Panc1 (cell line): ENCODE data around the gene ANKRD10. TPM values are rescaled to one million over a fixed set of nuclear protein-coding genes. Genes with fewer than 3 reads are reported as not detected.

ENCODE experiments used
- ATAC-seq: fragments of 200-7000 bp; cut with Tn5 transposase; 2 replicates; pipeline ENCODE4 v1.9.1; 2020; ENCODE audit warnings: mild to moderate bottlenecking, moderate library complexity
- BruUV-seq: library from RNA; stranded (reverse); fragments of 400-500 nt; replicated peaks from 2 replicates; lab custom pipeline; 2021; lab: Mats Ljungman, UMichigan
- CTCF ChIA-PET: fragments of 300-600 bp; sonication (Branson Sonifier 250); formaldehyde crosslinking; loops from one replicate; lab custom pipeline; 2022; ENCODE audit warnings: antibody characterized with exemption; lab: Charles Lee
- POLR2A ChIA-PET: fragments of 300-600 bp; sonication (Branson Sonifier 250); formaldehyde crosslinking; loops from one replicate; lab custom pipeline; 2022; ENCODE audit warnings: antibody characterized with exemption; lab: Charles Lee
- DNase-seq: peaks from one replicate; pipeline ENCODE4 v3.0.0-alpha.2; 2010; ENCODE audit warnings: low read depth, low spot score
- H3K27ac ChIP-seq: 2 replicates; pipeline ENCODE4 v1.5.1; 2011; ENCODE audit warnings: mild to moderate bottlenecking, low read length, inconsistent platforms
- H3K27me3 ChIP-seq: fragments of 200-500 bp; sonication (Bioruptor generic); 2 replicates; pipeline ENCODE4 v1.6.0; 2014; ENCODE audit warnings: low read length, inconsistent platforms; ENCODE audit not compliant: control insufficient read depth, insufficient read depth
- H3K36me3 ChIP-seq: fragments of 200-500 bp; sonication (Bioruptor generic); 2 replicates; pipeline ENCODE4 v1.5.1; 2014; ENCODE audit warnings: inconsistent platforms, mild to moderate bottlenecking, low read length, moderate library complexity; ENCODE audit not compliant: control insufficient read depth, insufficient read depth
- H3K4me1 ChIP-seq: 2 replicates; pipeline ENCODE4 v1.5.1; 2011; ENCODE audit warnings: inconsistent platforms, mild to moderate bottlenecking, low read length, moderate library complexity; ENCODE audit not compliant: control insufficient read depth, insufficient read depth
- H3K4me3 ChIP-seq, 2 experiments: 2 replicates each; pipeline ENCODE4 v1.5.1; 2011 to 2012; ENCODE audit warnings: low read depth in 2 of 2, low read length in 2 of 2, mild to moderate bottlenecking in 2 of 2, inconsistent platforms in 1 of 2, moderate library complexity in 1 of 2
- H3K9me3 ChIP-seq: fragments of 200-500 bp; sonication (Bioruptor generic); 2 replicates; pipeline ENCODE4 v1.5.1; 2014; ENCODE audit warnings: low read depth, mild to moderate bottlenecking, inconsistent platforms, low read length, moderate library complexity; ENCODE audit not compliant: control insufficient read depth, insufficient read depth
- POLR2AphosphoS5 ChIP-seq: IDR thresholded peaks from 2 replicates; pipeline ENCODE4 v1.6.1; 2012; ENCODE audit warnings: mild to moderate bottlenecking, low read depth, low read length, moderate library complexity
- SIN3A ChIP-seq: IDR thresholded peaks from 2 replicates; pipeline ENCODE4 v1.6.1; 2012; ENCODE audit warnings: low read depth, mild to moderate bottlenecking, low read length, moderate library complexity, borderline replicate concordance; ENCODE audit not compliant: insufficient read depth
- TCF7L2 ChIP-seq: IDR thresholded peaks from 2 replicates; pipeline ENCODE4 v1.6.1; 2011; ENCODE audit warnings: mild to moderate bottlenecking, low read depth, low read length, inconsistent platforms
- in situ Hi-C: cut with HindIII; loops from 2 replicates; pipeline ENCODE4 v1.10.0; 2016; ENCODE audit warnings: low sequenced_read_pairs, low pct_unique_long_range_greater_than_20kb
- intact Hi-C: fragments of 100-400 bp; cut with micrococcal nuclease; formaldehyde crosslinking; loops from one replicate; pipeline ENCODE4 v1.10.0; 2022; ENCODE audit not compliant: unreplicated experiment
- total RNA-seq: library from RNA; stranded (reverse); gene quantifications from one replicate; pipeline ENCODE4 v1.2.1, GENCODE V29; 2021; ENCODE audit not compliant: unreplicated experiment
- TF ChIP-seq, protein P1 (sequence below): fragments of 450-650 bp; IDR thresholded peaks from 2 replicates; pipeline ENCODE4 v1.5.1; 2017; ENCODE audit warnings: mild to moderate bottlenecking
- TF ChIP-seq, protein P2 (sequence below), 2 experiments: IDR thresholded peaks; 2 replicates each; pipeline ENCODE4 v1.6.1; 2011 to 2012; ENCODE audit warnings: low read depth in 2 of 2, control low read depth in 1 of 2, low read length in 1 of 2, mild to moderate bottlenecking in 1 of 2, moderate library complexity in 1 of 2; ENCODE audit not compliant: insufficient read depth in 1 of 2

ANKRD10 gene
- total RNA-seq, 1 experiment from 2014 or later: 76.8 TPM

DNA sequence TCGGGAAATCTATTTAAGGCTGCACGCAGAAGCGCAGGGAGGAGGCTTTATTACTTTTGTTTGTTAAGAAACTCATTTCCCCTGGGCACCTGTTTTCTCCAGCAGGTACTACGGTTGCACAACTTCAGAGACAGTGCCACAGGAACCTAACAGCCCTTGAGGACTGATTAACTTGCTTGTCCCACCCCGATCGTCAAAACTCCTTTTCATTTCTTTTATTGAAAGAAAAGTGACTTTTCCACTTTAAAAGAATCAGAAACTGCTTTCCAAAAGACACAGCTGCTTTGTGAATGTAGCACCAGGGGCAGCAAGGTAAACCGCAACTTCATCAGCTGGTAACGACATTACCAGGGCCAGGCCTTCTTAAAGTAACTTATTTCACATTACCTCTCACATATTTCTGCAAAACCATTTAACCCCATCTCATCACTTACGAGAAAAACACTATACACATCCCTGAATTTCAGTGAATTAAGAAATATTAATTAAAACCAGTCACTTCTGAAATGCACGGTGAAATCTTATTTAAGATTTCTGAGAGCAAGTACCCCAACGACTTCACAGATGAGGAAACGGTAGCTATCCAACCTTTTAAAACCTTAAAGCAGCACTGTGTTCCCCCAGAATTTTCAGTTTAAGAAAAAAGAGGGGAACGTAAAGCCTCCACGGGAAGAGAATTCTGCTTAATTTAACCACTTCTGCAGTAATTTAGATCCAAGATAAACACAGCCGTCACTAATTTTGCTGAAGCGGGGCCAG lies 1.4 kb downstream of the ANKRD10 start:
- intact Hi-C loops (loop anchor here (10.0 kb wide), 1 partner anchor 301 kb away; no protein-coding TSS in a partner anchor), in situ Hi-C loops (no loop called here)
- Histone ChIP-seq H3K4me3 (peak overlapping the region; percentile 63 to 81), H3K27ac (peak overlapping the region; percentile 94), H3K4me1 (peaks cover 37% of the 10 kb centered on the region), H3K9me3 (no peaks in the 10 kb centered on the region), H3K27me3 (no peaks in the 10 kb centered on the region), H3K36me3 (no peaks in the 10 kb centered on the region; the same call in 1 of the 2 replicates)
- CTCF ChIA-PET: interaction anchor here (0.9 kb wide), 1 partner anchor 154 kb away, joined by 3 read pairs; no protein-coding TSS in a partner anchor
- ATAC-seq: no peak
- no peak for DNase-seq
- POLR2A ChIA-PET: interaction anchor here (0.7 kb wide), 1 partner anchor 11 kb away, joined by 3 read pairs; no protein-coding TSS in a partner anchor
- BruUV-seq: TSS peak; percentile 63
- no peak for TF ChIP-seq TCF7L2
- TF ChIP-seq, protein P1, sequence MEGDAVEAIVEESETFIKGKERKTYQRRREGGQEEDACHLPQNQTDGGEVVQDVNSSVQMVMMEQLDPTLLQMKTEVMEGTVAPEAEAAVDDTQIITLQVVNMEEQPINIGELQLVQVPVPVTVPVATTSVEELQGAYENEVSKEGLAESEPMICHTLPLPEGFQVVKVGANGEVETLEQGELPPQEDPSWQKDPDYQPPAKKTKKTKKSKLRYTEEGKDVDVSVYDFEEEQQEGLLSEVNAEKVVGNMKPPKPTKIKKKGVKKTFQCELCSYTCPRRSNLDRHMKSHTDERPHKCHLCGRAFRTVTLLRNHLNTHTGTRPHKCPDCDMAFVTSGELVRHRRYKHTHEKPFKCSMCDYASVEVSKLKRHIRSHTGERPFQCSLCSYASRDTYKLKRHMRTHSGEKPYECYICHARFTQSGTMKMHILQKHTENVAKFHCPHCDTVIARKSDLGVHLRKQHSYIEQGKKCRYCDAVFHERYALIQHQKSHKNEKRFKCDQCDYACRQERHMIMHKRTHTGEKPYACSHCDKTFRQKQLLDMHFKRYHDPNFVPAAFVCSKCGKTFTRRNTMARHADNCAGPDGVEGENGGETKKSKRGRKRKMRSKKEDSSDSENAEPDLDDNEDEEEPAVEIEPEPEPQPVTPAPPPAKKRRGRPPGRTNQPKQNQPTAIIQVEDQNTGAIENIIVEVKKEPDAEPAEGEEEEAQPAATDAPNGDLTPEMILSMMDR: no peak
- no peak for TF ChIP-seq POLR2AphosphoS5
- TF ChIP-seq, protein P2, sequence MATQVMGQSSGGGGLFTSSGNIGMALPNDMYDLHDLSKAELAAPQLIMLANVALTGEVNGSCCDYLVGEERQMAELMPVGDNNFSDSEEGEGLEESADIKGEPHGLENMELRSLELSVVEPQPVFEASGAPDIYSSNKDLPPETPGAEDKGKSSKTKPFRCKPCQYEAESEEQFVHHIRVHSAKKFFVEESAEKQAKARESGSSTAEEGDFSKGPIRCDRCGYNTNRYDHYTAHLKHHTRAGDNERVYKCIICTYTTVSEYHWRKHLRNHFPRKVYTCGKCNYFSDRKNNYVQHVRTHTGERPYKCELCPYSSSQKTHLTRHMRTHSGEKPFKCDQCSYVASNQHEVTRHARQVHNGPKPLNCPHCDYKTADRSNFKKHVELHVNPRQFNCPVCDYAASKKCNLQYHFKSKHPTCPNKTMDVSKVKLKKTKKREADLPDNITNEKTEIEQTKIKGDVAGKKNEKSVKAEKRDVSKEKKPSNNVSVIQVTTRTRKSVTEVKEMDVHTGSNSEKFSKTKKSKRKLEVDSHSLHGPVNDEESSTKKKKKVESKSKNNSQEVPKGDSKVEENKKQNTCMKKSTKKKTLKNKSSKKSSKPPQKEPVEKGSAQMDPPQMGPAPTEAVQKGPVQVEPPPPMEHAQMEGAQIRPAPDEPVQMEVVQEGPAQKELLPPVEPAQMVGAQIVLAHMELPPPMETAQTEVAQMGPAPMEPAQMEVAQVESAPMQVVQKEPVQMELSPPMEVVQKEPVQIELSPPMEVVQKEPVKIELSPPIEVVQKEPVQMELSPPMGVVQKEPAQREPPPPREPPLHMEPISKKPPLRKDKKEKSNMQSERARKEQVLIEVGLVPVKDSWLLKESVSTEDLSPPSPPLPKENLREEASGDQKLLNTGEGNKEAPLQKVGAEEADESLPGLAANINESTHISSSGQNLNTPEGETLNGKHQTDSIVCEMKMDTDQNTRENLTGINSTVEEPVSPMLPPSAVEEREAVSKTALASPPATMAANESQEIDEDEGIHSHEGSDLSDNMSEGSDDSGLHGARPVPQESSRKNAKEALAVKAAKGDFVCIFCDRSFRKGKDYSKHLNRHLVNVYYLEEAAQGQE (IDR thresholded peaks at IDR 0.05; ENCODE audit: insufficient read depth in 1 of 2, low read depth in 2 of 2, low read length in 1 of 2): no peak
- TF ChIP-seq SIN3A: no peak

DNA sequence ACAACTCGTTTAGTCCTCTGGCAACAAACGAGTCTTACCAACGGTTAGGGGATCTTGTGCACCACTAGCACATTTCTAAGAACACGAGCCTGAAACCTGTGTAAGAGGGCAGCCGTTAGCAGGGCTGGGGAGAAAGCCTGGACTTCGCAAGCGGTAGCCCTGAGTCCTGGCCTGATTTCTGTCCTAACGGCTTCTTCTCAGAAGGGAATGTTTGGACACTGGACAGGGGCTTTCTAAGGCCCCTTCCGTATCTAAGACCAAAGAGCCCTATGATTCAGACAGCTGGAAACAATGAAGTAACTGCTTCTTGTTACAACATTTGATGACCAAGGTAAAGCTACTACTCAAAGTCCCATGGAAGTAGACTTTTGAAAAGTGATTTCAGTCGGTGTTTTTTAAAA lies 2.2 kb downstream of the ANKRD10 start:
- Histone ChIP-seq H3K27me3 (no peaks in the 10 kb centered on the region), H3K4me1 (peaks cover 46% of the 10 kb centered on the region), H3K9me3 (no peaks in the 10 kb centered on the region), H3K36me3 (peaks cover 2% of the 10 kb centered on the region; the same call in 1 of the 2 replicates), H3K27ac (peak overlapping the region; percentile 94), H3K4me3 (peak overlapping the region; percentile 63 to 81)
- TF ChIP-seq POLR2AphosphoS5: 0 out of 2 replicates have a peak, but pooled peaks have one; percentile 18
- no peak for TF ChIP-seq TCF7L2
- ChIA-PET CTCF (no interaction called here), POLR2A (no interaction called here)
- intact Hi-C loops: loop anchor here (10.0 kb wide), 1 partner anchor 302 kb away; no protein-coding TSS in a partner anchor
- DNase-seq (no peak), ATAC-seq (no peak)
- no TSS peak for BruUV-seq
- in situ Hi-C loops: no loop called here
